Pulmonary artery endothelial cell (primary cell): Measurements from ENCODE around the gene DNMT3L. TPM values are rescaled to one million over a fixed set of nuclear protein-coding genes. Genes with fewer than 3 reads are reported as not detected.

Experiments used
- DNase-seq: peaks from one replicate; pipeline ENCODE4 v3.0.0-alpha.2; 2011; ENCODE audit warnings: low read depth, low spot score
- total RNA-seq: library from RNA; depleted of rRNA; stranded (reverse); fragments of >200 nt; gene quantifications from 2 replicates; pipeline ENCODE4 v1.2.3, GENCODE V29; 2014

The DNMT3L gene
- total RNA-seq, 1 donor from 2014 or later = not detected

GRCh38 chr21:44279354-44280260 is 17.9 kb upstream of the DNMT3L start:
- no peak for DNase-seq

DNA sequence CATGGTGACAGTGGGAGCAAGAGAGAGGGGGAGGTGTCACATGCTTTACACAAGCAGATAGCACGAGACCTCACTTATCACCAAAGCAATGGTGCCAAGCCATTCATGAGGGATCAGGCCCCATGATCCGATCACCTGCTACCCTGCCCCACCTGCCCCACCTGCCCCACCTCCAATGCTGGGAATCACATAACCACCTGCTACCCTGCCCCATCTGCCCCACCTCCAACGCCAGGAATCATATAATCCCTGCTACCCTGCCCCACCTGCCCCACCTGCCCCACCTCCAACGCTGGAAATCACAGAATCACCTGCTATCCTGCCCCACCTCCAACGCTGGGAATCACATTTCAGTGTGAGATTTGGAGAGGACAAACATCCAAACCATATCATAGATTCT is 13.3 kb upstream of the DNMT3L start:
- DNase-seq = no peak

DNA sequence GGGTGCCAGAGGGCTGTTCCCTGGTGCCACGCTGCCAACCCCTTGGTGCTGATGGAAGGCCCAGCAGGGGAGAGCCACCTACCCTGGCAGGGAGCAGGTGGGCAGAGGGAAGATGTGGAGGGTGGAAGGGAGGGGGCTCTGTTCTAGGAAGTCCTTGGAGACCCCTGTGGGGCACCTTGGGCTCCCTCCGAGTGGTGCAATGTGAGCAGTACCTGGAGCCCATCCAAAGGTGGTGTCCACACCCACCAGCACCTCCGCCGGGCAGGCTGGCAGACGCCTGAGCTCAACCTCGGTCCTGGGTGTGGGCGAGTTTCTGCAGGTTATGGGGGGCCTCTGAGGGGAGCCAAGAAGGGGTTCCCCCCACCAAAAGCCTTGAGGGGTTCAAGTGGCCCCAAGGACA is 11.3 kb upstream of the DNMT3L start:
- no peak for DNase-seq

DNA sequence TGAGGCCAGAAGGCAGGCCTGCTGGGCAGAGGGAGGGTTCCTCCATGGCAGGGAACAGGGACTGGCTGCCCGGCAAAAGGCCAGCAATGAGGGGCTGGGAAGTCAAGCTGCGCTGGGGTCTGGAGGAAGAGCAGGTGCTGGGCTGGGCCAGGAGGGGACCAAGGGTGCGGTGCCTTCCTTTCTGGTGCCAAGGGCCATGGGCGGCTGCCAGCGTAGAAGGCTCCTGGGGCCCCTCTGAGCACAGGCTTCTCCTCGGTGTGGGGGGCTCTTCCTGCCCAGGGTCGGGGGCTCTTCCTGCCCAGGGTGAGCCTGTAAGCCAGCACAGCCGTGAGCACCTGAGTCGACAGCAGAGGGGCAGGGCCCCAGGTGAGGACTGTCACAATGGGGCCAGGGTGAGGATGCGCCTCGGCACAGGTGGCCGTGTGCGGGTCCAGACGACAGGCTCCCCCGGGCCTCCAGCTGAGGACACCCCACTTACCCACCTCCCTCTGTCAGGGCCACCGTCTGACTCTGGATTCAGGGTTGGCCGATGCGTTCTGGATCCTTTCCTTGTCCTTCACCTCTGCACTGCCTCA is 10.7 kb upstream of the DNMT3L start:
- DNase-seq = no peak

DNA sequence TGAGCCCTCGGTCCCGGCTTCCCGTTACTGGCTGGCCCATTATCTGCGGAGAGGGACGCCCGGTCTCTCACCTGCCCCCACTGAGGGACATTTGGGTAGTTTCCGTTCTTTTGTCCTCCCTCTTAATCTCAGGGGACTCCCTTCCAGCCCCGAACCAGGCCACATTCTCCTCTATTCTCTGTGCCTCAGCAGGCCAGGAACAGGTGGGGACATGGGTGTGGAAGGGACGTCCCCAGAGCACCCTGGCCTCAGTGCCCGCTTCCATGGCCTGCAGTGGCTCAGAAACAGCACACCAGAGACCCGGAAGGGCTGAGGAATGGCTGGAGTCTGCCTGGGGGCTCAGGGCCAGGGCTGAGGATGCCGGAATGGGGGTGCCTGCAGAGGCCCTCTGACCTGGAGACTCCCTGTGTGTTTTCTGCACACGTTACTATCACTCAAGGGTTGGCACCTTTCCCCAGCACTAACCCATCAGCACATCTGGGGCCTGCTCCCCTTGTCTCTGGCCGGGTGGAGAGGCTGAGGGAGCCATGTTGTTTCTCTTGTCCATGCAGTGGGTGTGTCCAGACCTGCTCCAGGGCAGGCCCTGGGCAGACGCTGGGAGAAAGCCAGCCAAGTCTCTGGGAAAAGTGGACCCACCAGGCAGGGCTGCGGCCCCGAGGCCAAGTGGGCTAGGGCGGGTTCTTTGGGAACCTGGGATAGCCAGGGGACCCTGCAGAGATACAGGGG is 10.0 kb upstream of the DNMT3L start:
- DNase-seq = no peak

GRCh38 chr21:44269090-44269489 is 7.4 kb upstream of the DNMT3L start:
- no peak for DNase-seq

- no peak for DNase-seq
Measured at GRCh38 chr21:44267655-44268142, 6.0 kb upstream of the DNMT3L start.

DNA sequence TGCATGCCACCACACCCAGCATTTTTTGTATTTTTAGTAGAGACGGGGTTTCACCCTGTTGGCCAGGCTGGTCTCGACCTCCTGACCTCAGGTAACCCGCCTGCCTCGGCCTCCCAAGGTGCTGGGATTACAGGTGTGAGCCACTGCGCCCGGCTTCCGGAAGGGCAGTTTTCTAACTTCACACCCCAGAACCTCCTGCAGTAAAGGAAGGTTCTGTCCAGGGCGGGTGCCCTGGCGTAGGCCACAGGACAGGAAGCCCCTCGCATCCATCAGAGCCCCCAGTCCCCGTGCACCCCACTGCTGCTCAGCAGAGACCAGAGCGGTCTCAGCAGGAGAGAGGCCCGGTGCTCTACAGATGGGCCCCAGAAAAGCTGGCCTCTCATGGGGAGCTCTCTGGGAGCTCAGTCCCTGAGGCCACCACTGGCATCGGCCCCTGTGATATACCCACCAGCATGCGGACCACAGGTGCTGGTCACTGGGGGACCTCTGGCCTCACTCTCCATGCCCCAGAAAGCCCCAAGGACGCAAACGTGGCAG is 4.1 kb upstream of the DNMT3L start:
- DNase-seq = no peak

DNA sequence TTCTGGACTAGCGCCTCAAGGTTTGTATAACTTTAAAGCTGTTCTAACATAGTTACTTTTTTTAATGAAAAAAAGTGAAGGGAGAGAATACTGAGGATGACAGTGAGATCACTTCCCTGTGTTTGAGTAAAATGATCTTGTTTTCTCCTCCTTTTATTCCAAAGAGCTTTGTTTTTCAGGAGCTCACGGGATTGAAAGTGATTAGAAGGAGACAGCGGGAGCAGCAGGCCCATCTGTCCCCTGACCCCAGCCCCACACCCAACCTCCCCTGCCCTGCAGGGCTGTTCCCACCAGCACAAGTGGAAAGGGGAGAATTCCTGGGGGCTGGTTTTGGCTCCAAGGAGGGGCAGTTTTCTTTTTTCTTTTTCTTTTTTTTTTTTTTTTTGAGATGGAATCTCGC is 2.1 kb upstream of the DNMT3L start:
- DNase-seq = no peak

GRCh38 chr21:44263221-44263760 is 1.6 kb upstream of the DNMT3L start:
- DNase-seq = no peak

DNA sequence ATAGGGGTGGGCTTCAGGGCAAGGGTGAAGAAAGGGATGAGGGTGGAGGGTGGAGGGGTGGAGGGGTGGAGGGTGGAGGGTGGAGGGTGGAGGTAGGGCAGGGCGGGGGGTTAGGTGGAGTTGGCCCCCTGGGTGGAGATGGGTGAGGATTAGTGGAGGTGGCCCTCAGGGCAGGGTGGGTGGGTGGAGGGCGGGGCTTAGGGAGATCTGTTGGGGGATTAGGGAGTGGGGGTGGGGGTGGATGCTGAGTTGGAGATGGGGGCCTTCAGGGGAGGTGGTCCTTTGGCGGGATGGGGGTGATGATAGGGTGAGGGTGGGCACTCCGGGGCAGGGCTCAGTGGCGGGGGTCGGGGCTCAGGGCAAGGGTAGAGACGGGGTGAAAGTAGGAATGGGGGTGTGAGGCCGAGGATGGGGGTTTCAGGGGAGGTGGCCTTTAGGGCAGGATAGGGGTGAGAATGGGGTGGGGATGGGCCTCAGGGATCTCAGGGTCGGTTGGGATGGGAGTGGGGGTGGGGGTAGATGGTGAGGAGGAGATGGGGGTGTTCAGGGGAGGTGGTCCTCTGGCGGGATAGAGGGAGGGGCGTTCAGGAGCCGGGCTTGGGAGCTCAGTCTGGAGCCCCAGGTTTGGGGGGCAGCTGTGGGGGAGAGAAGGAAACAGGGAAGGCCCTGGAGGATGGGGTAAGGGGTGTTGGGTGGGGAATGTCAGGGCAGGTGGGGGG is 800 bp upstream of the DNMT3L start:
- DNase-seq = no peak

DNA sequence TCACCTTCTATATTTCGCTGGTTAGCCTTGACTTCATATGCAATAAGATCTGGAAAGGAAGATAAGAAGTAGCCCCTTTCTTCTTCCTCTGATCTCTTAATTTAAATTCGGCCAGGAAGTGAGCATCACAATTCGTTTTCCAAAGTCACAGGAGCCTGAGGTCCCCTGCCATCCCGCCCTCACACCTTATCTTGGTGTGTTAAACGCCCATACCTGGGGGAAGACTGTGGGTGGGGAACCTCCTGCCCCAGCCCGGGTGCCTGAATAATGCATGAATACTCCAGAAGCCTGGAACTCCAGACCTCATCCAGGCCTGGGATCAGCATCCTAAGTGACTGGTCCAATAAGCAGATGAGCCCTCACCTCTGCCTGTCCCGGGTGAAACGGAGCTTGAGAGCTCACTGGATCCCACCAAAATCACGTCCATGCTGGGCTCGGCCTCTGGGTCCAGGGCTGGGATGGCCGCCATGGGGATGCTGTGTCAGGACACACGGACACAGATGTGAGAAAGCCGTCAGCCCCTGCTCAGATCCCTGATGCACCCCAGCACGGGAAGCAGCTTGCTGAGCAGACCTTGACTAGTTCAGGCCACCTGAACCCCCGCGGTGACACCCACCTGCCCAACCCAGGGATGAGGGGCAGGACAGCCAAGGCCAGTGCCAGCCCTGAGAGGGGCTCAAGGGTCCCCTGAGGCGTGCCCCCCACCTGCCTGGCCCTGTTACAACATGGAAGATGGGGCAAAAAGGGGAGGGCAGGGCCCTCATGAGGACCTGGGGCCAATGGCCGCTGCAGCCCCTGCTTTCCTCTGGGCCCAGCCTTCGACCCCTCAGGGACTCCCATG is 686 bp downstream of the DNMT3L start:
- no peak for DNase-seq

DNA sequence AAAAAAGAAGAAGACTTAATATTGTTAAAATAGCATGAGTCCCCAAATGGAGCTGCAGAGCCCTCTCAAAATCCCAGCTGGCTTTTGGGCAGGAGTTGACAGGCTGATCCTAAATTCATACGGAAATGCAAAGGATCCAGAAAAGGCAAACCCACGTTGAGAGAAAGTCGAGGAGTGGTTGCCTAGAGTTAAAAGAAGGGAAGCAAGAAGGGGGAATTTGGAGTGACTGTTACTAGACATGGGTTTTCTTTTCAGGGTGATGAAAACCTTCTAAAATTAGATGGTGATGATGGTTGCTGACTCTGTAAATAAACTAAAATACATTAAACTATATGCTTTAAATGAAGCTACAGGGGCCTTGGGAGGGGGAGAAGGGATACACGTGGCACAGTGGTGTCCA is 1.6 kb downstream of the DNMT3L start:
- no peak for DNase-seq

DNA sequence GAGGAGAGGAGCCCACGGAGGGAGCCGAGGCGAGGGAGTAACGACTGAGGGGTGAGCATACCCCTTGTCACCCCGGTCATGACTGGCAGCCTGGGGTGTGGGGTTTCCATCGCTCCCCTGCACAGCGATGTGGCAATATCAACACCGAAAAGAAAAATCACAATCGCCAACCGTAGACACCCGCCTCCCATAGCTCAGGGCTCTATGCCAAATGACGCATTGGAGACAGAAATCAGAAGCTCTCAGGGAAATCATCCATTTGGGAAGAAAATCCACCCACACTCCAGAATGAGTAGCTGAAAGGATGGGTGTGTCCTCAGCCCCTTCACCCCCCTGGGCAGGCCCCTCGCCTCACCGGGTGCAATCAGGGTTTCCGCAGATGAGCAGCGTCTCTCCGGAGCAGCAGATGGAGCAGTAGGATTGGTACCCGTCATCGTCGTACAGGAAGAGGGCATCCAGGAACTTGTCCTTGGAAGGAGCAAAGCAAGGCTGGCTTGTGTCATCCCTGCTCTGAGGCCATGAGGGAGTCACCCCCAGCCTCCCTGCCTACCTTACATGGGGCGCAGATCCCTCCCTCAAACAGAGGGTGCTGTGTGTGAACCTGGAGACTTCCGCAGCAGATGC is 2.5 kb downstream of the DNMT3L start:
- no peak for DNase-seq

GRCh38 chr21:44258056-44258725 is 3.5 kb downstream of the DNMT3L start:
- no peak for DNase-seq

DNA sequence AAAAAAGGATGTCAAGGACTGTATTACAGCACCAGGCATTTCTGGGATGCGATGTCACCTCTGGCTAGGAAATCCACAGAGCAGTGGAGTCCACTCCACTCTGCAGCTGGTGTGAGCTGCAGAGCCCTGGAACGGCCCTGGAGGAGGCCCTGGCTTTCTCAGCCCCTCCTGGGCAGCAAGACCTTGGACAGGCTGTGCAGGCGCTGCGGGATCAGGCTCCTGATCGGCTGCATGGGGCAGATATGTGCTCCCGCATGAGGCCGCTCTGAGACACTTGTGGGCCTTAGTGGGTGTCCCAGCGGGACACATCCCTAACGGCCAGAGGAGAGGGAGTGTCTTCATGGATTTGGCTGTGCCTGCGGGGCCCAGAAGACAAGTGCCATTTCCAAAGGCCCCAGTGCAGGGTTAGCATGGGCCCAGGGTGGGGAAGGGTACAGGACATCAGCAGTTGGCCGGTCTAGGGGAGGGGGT is 6.2 kb downstream of the DNMT3L start:
- no peak for DNase-seq

DNA sequence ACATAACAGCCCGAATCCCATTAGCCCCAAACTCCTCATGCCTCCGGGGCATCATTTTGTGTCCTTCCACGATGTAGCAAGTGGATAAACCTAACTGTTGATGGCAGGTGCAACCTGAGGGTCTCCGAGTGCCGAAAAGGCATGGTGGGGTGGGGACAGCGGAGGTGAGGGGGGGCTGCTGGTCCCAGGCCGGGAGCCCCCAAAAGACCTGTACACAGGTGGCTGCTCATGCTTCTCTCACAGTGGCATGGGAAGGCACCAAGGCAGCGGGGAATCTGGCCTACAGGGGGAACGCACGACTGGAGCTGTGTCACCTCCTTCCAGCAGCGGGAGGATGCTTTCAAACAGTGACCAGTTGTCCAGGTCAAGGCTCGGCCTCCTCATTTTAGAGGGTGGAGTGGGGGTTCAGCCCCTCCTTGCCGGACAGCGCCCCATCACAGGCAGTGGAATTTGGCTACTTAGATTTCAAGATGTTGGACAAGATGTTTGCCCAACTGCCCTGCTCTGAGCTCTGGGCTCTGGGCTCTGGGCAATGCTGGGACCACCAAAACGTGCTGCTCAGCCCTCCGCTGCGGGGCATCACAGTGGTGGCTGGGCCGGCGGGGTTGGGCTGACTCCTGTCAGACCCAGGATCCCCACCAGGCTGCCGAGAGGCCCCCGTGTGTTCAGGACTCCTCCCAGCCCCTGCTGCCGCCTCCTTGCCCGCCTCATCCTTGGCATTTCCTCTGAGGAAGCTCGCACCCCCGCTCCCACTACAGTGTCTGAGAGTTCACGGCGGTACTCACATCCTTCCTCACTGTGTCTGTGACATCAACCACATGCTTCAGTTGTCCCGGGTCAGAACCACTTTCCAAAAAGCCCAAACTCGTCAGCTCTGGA is 7.6 kb downstream of the DNMT3L start:
- no peak for DNase-seq
